ENCODE measurements around the gene C1QTNF6. TPM values are rescaled to one million over a fixed set of nuclear protein-coding genes. Genes with fewer than 3 reads are reported as not detected.

C1QTNF6 gene
- total RNA-seq, 1 experiment from 2014 or later = 6.3 TPM

DNA sequence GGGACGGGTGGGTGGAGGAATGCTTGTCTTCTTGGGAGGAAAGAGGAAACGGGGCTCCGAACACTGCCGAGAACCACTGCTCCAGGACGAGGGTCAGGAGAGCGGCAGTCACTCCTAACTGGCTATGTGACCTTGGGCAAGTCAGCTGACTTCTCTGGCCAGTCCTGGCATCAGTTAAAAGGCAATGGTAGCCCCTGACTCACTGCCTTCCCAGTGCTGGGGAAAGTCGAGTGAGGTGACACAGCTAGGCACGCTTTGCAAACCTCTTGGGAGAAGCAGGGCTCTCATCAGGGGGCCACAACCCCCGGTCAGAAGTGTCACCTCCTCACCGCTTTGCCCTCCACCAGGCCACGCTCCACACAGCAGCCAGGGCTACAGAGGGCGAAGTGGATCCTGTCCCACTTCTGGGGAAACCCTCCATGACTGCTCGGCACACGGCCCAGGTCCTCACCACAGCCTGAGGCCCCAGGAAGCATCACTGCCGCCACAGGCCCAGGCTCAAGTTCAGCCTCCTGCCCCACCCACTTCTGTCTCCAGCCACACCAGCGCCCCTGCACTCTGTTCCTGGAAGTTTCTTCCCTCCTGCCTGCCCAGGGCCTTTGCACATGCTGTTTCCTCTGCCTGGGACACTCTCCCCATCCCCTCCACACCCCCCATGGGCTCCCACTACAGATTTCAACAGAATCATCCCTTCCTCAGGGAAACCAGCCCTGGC, 54.6 kb downstream of the C1QTNF6 start:
- ChIA-PET CTCF (no interaction called here), POLR2A (ENCODE audit: low non-redundant PET) (no interaction called here)
- Histone ChIP-seq H3K27me3 (replicated peaks; ENCODE audit: insufficient read depth, low read depth, low read length, poor library complexity) (no peaks in the 10 kb centered on the region), H3K9me3 (ENCODE audit: low read depth, low read length, poor library complexity, severe bottlenecking) (no peaks in the 10 kb centered on the region), H3K4me1 (ENCODE audit: insufficient read depth, low read length, poor library complexity, severe bottlenecking) (no peaks in the 10 kb centered on the region), H3K36me3 (ENCODE audit: insufficient read depth, low read length, poor library complexity, severe bottlenecking) (no peaks in the 10 kb centered on the region), H3K4me3 (ENCODE audit: low read depth, low read length, poor library complexity, severe bottlenecking) (no peak overlapping the region), H3K27ac (ENCODE audit: low read depth, low read length, poor library complexity, severe bottlenecking) (no peak overlapping the region)
- TF ChIP-seq EZH2 (IDR thresholded peaks at IDR 0.05; ENCODE audit: borderline replicate concordance, low read depth, low read length, poor library complexity, severe bottlenecking) (no peak), CTCF (conservative IDR thresholded peaks at IDR 0.05; ENCODE audit: low read depth, low read length) (no peak)
- intact Hi-C loops (cut with micrococcal nuclease; ENCODE audit: unreplicated experiment) = no loop called here
- BruUV-seq (replicated peaks) = no TSS peak
- no peak for DNase-seq (ENCODE audit: low spot score)

- ChIA-PET POLR2A (ENCODE audit: low non-redundant PET) (no interaction called here), CTCF (no interaction called here)
- no peak for DNase-seq (ENCODE audit: low spot score)
- no peaks in the 10 kb centered on the region for H3K9me3 ChIP-seq (ENCODE audit: low read depth, low read length, poor library complexity, severe bottlenecking)
- TF ChIP-seq CTCF (conservative IDR thresholded peaks at IDR 0.05; ENCODE audit: low read depth, low read length) (no peak), EZH2 (IDR thresholded peaks at IDR 0.05; ENCODE audit: borderline replicate concordance, low read depth, low read length, poor library complexity, severe bottlenecking) (no peak)
- no peaks in the 10 kb centered on the region for H3K4me1 ChIP-seq (ENCODE audit: insufficient read depth, low read length, poor library complexity, severe bottlenecking)
- intact Hi-C loops (cut with micrococcal nuclease; ENCODE audit: unreplicated experiment) = no loop called here
- no peak overlapping the region for H3K27ac ChIP-seq (ENCODE audit: low read depth, low read length, poor library complexity, severe bottlenecking)
- no peaks in the 10 kb centered on the region for H3K27me3 ChIP-seq (replicated peaks; ENCODE audit: insufficient read depth, low read depth, low read length, poor library complexity)
- H3K4me3 ChIP-seq (ENCODE audit: low read depth, low read length, poor library complexity, severe bottlenecking) = no peak overlapping the region
- H3K36me3 ChIP-seq (ENCODE audit: insufficient read depth, low read length, poor library complexity, severe bottlenecking) = no peaks in the 10 kb centered on the region
- no TSS peak for BruUV-seq (replicated peaks)
These were observed 55.3 kb downstream of the C1QTNF6 start for GRCh38 chr22:37132773-37133172.

Other genes with a start within 250 kb of the C1QTNF6 start
- 31.3 and 37.6 TPM in 2 replicates for gene TST, start 168.8 kb downstream of the C1QTNF6 start, total RNA-seq (2021)
- gene MPST, start 168.5 kb downstream of the C1QTNF6 start, total RNA-seq (2021) = 66.6 and 81.7 TPM in 2 replicates
- 38.8 and 39.1 TPM in 2 replicates for gene KCTD17, start 136.5 kb downstream of the C1QTNF6 start, total RNA-seq (2021)
- gene TMPRSS6, start 78.5 kb downstream of the C1QTNF6 start, total RNA-seq (2021) = not detected in 2 replicates
- gene IL2RB, start 38.3 kb downstream of the C1QTNF6 start, total RNA-seq (2021) = 0.97 and 1.5 TPM in 2 replicates
- not detected in 2 replicates for gene SSTR3, start 24.2 kb upstream of the C1QTNF6 start, total RNA-seq (2021)
- gene RAC2, start 56.0 kb upstream of the C1QTNF6 start, total RNA-seq (2021) = 4.0 and 5.8 TPM in 2 replicates
- gene CYTH4, start 94.3 kb upstream of the C1QTNF6 start, total RNA-seq (2021) = not detected in 2 replicates
- not detected in 2 replicates for gene ELFN2, start 239.2 kb upstream of the C1QTNF6 start, total RNA-seq (2021)

Measured in A673 (cell line).